RWPE2 (cell line): ENCODE measurements around the gene LCN12.

Source experiments
- ATAC-seq: fragments of 200-7000 bp; cut with Tn5 transposase; 3 replicates; pipeline ENCODE4 v1.9.1; 2021; ENCODE audit warnings: low read depth
- DNase-seq: peaks from one replicate; pipeline ENCODE4 v3.0.0-alpha.2; 2020; ENCODE audit warnings: low spot score
- H3K27ac ChIP-seq: fragments of 450-650 bp; 2 replicates; pipeline ENCODE4 v1.5.1; 2017; ENCODE audit warnings: mild to moderate bottlenecking; ENCODE audit not compliant: poor library complexity, severe bottlenecking
- H3K27me3 ChIP-seq: fragments of 250-450 bp; sonication (Bioruptor Pico); 2 replicates; pipeline ENCODE4 v1.5.1; 2021; ENCODE audit warnings: mild to moderate bottlenecking, moderate library complexity; ENCODE audit not compliant: insufficient read depth, poor library complexity, severe bottlenecking
- H3K36me3 ChIP-seq: fragments of 250-450 bp; sonication (Bioruptor Pico); 2 replicates; pipeline ENCODE4 v1.5.1; 2020; ENCODE audit warnings: low read depth, mild to moderate bottlenecking, moderate library complexity
- H3K4me1 ChIP-seq: fragments of 250-450 bp; sonication (Bioruptor Pico); 2 replicates; pipeline ENCODE4 v1.5.1; 2021; ENCODE audit warnings: mild to moderate bottlenecking, moderate library complexity; ENCODE audit not compliant: insufficient read depth, poor library complexity, severe bottlenecking
- H3K4me3 ChIP-seq: fragments of 250-450 bp; sonication (Bioruptor Pico); 2 replicates; pipeline ENCODE4 v1.5.1; 2021; ENCODE audit warnings: mild to moderate bottlenecking, moderate library complexity; ENCODE audit not compliant: severe bottlenecking
- H3K9me3 ChIP-seq: fragments of 250-450 bp; sonication (Bioruptor Pico); 2 replicates; pipeline ENCODE4 v1.5.1; 2021; ENCODE audit warnings: mild to moderate bottlenecking, moderate library complexity; ENCODE audit not compliant: severe bottlenecking
- CTCF ChIP-seq: fragments of 450-650 bp; IDR thresholded peaks from one replicate; pipeline ENCODE4 v1.5.1; 2017; ENCODE audit warnings: mild to moderate bottlenecking, moderate library complexity; ENCODE audit not compliant: poor library complexity, severe bottlenecking

The LCN12 gene

DNA sequence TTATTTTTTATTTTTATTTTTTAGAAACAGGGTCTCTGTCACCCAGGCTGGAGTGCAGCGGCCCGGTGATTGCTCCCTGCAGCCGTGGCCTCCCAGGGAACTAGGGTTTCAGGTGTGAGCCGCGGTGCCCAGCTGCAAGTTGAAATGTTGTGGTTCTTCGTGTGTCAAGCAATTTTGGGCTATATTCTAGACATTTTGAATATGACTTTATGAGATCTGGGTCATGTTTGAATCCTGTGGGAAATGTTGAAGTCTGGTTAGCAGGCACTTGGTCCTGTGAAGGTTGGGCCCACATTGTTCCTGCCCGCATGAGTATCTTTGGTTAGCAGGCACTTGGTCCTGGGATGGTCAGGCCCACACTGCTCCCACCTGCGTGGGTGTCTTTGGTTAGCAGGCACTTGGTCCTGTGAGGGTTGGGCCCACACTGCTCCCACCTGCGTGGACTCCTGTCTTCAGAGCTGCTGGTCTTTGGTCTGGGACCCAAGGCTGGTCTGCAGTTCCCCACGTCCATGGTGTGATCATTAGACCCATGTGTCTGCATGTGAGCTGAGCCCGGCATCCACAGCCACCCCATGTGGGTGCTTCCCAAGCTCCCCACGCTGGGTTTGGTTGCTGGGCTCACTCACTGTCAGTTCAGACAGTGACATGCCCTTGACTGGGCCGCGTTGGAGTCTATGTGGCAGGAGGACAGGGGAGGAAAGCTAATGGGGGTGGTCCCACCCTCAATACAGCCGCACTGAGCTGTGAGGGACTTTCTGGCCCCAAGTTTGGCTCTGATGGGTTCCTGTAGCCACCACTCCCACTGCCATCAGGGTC is 14.7 kb upstream of the LCN12 start:
- Histone ChIP-seq H3K9me3 (no peaks in the 10 kb centered on the region), H3K36me3 (peaks cover 30% of the 10 kb centered on the region), H3K27me3 (no peaks in the 10 kb centered on the region), H3K4me3 (no peak overlapping the region), H3K27ac (no peak overlapping the region), H3K4me1 (no peaks in the 10 kb centered on the region)
- no peak for DNase-seq
- no peak; the same call in 2 of the 3 replicates for ATAC-seq
- no peak for TF ChIP-seq CTCF

DNA sequence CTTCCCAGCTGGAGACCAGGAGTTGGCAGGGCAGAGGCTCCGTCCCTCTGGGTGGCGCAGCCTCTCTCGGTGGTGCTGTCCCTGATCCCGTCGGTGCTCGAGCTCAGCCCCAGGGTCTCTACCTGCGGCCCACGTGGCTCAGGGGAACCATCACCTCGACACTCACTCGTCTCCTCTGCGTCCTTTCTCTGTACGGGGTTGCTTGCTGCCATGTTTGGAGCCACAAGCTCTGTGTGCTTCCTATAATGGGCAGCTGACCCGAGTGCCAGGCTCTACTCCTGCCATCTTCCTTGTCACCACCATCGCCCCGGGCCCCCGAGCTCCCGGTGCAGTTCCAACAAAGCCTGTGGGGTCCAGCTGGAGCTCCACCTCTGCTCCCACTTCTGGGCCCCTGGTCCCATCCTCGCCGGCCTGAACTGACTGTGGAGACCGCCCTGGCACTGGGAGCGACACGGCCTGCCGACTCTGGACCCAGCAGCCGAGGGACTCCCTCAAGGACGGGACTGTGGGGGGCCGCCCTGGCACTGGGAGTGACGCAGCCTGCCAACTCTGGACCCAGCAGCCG is 12.6 kb upstream of the LCN12 start:
- Histone ChIP-seq H3K36me3 (peaks cover 31% of the 10 kb centered on the region), H3K4me3 (no peak overlapping the region), H3K4me1 (no peaks in the 10 kb centered on the region), H3K27ac (no peak overlapping the region), H3K27me3 (no peaks in the 10 kb centered on the region), H3K9me3 (no peaks in the 10 kb centered on the region)
- DNase-seq (no peak), ATAC-seq (no peak)
- TF ChIP-seq CTCF: no peak

DNA sequence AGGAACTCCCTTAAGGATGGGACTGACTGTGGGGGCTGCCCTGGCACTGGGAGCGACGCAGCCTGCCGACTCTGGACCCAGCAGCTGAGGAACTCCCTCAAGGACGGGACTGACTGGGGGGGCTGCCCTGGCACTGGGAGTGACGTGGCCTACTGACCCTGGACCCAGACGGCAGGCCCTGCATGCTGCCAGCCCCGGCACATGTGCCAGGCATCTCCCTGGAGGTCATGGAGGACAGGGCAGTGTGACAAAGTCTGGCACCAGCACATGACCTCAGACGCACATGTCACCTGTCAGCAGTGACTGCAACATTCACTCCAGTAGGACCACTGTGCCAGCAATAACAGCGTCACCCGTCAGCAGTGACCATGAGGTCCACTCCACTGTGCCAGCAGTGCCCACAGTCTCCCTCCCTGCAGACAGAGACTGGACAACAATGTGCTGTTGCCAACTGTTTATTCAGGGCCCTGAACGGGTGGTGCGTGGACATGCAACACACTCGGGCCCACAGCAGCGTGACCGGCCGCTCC is 12.0 kb upstream of the LCN12 start:
- H3K27me3 ChIP-seq: no peaks in the 10 kb centered on the region
- no peak for ATAC-seq
- DNase-seq: no peak
- H3K4me3 ChIP-seq: no peak overlapping the region
- no peaks in the 10 kb centered on the region for H3K9me3 ChIP-seq
- no peak for TF ChIP-seq CTCF
- no peak overlapping the region for H3K27ac ChIP-seq
- peaks cover 31% of the 10 kb centered on the region for H3K36me3 ChIP-seq
- peaks cover 3% of the 10 kb centered on the region for H3K4me1 ChIP-seq

DNA sequence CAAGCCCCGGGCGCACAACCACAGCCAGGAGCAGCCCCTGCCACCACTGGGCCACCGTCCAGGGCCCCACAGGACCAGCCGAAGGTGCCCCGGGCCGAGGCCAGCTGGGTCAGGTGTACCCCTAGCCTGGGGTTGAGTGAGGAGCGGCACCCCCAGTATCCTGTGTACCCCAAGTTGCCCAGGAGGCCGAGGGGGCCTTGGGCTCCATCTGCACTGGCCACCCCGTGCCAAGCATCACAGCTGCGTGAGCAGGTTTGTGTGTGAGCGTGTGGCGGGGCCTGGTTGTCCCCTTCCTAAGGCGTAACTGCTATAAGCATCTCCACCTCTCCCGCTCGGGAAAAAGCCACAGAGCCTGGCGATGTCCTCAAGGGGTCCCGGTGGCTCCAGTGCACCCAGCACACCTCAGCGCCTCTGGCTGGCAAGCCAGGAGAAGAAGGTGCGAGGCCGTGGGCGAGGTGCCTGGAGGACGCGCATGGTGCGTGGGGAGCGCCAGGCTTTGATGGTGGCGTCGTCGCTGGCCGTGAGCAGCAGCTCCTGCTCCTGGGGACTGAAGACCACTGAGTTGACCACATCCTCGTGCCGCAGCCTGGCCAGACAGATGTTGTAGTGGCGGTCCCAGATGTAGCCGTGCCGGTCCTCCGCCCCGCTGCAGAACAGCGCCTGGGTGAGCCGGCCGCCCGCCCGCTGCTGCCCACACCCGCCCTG is 11.4 kb upstream of the LCN12 start:
- ATAC-seq (no peak), DNase-seq (peak; percentile 62)

More for the DNA sequence above, 11.4 kb upstream of the LCN12 start:
- Histone ChIP-seq H3K4me1 (peaks cover 3% of the 10 kb centered on the region), H3K36me3 (peaks cover 31% of the 10 kb centered on the region), H3K27ac (no peak overlapping the region), H3K27me3 (no peaks in the 10 kb centered on the region), H3K4me3 (no peak overlapping the region), H3K9me3 (no peaks in the 10 kb centered on the region)
- no peak for TF ChIP-seq CTCF
